Prostate gland (tissue), 2 donors: ENCODE data around the gene INSIG2.

Experiments
- POLR2A ChIP-seq: fragments of 450-650 bp; IDR thresholded peaks from one replicate; pipeline ENCODE4 v1.6.1; 2016; ENCODE audit warnings: antibody characterized with exemption, mild to moderate bottlenecking
- POLR2AphosphoS5 ChIP-seq: sonication (generic); formaldehyde crosslinking; IDR thresholded peaks from one replicate; pipeline ENCODE4 v1.6.1; 2017; ENCODE audit warnings: antibody characterized with exemption
- TF ChIP-seq, protein P1 (sequence below), 4 experiments: fragments of 200-600 bp in 2 of 4; fragments of 450-650 bp in 2 of 4; sonication (generic) in 2 of 4; IDR thresholded peaks; 1 replicate in 3 of 4; 2 replicates in 1 of 4; pipeline ENCODE4 v1.5.1; 2016 to 2019; ENCODE audit warnings: antibody characterized with exemption in 4 of 4, mild to moderate bottlenecking in 2 of 4, moderate library complexity in 2 of 4

DNA sequence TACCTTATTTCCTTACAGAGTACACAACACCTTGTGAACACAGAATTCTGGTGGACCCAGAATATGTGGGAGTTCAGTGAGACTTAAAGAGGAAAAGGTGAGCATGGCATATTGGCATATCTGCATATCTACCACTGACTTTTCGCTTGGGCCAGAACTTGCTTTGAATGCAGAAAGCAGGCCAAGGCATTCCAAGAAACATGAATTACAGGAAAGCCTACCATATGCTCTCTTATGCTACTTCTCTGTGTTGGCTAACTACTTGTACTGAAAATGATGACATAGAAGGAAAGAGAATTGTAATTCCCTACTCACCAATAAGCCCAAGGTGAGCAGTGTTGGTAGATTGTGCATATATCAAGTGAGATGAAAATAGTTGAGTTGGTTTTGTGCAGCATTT, 43.0 kb upstream of the INSIG2 start:
- TF ChIP-seq POLR2A, result no peak
- TF ChIP-seq, protein P1, sequence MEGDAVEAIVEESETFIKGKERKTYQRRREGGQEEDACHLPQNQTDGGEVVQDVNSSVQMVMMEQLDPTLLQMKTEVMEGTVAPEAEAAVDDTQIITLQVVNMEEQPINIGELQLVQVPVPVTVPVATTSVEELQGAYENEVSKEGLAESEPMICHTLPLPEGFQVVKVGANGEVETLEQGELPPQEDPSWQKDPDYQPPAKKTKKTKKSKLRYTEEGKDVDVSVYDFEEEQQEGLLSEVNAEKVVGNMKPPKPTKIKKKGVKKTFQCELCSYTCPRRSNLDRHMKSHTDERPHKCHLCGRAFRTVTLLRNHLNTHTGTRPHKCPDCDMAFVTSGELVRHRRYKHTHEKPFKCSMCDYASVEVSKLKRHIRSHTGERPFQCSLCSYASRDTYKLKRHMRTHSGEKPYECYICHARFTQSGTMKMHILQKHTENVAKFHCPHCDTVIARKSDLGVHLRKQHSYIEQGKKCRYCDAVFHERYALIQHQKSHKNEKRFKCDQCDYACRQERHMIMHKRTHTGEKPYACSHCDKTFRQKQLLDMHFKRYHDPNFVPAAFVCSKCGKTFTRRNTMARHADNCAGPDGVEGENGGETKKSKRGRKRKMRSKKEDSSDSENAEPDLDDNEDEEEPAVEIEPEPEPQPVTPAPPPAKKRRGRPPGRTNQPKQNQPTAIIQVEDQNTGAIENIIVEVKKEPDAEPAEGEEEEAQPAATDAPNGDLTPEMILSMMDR (IDR thresholded peaks at IDR 0.05), result no peak
- no peak for TF ChIP-seq POLR2AphosphoS5
